Posterior vena cava (tissue), 2 donors: ENCODE results near the gene SESN3. TPM values are rescaled to one million over a fixed set of nuclear protein-coding genes. Genes with fewer than 3 reads are reported as not detected.
"Not testable (repeated sequence)": the region's sequence is repeated elsewhere in the genome, so short reads cannot be mapped to it uniquely, and the experiment has no call there.

Experiments
- DNase-seq: peaks from one replicate; pipeline ENCODE4 v3.0.0-alpha.2; 2020; ENCODE audit warnings: low spot score
- intact Hi-C, 2 donors: fragments of 100-400 bp; cut with DNase I; formaldehyde crosslinking; loops; one replicate each; pipeline versions ENCODE4 v1.14.1 to v1.14.2; 2022 to 2023
- total RNA-seq, 2 donors: library from RNA; stranded (reverse); fragmentation: NEBNext Ultra II Directional; extraction: Animal tissue kit (Norgen Biotek cat#: 25700); gene quantifications; one replicate each; pipeline ENCODE4 v1.2.1, GENCODE V29; 2021
- donor health status: DM: yes; HTN: yes; CAD: no.
- donor health status: DM: yes; HTN: yes; CAD: no.

SESN3 gene
- total RNA-seq, 2 donors from 2014 or later, result 19.0 to 23.6 TPM

DNA sequence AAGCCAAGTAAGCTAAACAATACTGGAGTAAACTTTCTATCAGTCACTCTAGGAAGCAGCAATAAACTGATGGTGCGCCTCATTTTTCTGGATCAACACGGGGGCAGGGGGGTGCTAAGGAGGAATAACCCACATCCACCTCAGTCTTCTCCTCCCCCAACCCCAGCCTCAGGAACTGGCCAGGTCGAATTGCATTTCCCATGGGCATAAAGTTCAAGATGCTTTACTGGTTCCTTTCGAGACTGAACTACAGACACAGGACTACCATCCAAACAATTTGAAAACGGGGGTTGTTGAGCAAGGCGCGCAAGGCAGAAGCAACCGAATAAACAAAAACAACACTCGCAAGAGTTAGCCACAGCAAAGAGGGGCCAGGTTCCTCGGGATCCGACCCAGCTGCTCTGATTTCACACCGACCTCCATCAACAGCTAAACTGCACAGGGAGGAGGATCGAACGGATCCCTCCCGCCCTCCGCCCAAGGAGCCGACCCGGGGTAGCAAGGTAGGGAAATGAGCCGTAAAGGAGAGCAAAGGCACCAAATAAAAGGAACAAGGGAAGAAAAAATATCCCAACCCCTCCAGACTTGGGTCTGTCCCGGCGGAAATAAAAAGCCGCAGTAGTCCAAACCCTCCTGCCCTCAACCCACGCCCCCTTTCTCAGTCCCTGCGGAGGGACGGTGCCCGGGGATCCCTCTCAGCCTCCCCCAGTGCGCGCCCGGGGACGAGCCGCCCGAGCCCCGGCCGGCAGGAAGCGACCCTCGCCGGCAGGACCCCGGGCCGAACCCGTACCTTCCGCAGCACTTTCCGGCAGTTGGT is 801 bp downstream of the SESN3 start:
- intact Hi-C loops, result loop anchor here in 1 of 2 donors (10.0 kb wide), 1 partner anchor 475 kb away; no protein-coding TSS in a partner anchor
- DNase-seq, result peak; percentile 78

GRCh38 chr11:95229199-95229992 is 1.6 kb downstream of the SESN3 start:
- no peak for DNase-seq
- intact Hi-C loops, result no loop called here

GRCh38 chr11:95228081-95228749 is 2.8 kb downstream of the SESN3 start:
- no peak for DNase-seq
- intact Hi-C loops, result no loop called here

DNA sequence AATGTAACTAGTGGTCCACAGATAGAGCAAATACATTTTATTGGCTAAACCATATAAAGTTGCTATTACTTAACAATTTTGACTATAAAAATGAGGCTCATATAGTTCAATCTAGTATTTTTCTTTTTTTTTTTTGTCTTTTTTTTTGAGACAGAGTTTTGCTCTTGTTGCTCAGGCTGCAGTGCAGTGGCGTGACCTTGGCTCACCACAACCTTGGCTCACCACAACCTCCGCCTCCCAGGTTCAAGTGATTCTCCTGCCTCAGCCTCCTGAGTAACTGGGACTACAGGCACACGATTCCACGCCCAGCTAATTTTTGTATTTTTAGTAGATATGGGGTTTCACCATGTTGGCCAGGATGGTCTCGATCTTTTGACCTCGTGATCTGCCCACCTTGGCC is 3.9 kb downstream of the SESN3 start:
- intact Hi-C loops, result not testable (repeated sequence)

GRCh38 chr11:95222817-95223216 is 8.2 kb downstream of the SESN3 start:
- intact Hi-C loops, result no loop called here
- no peak for DNase-seq

More for the DNA sequence above, 3.9 kb downstream of the SESN3 start:
- DNase-seq, result not testable (repeated sequence)

GRCh38 chr11:95219599-95219998 is 11.4 kb downstream of the SESN3 start:
- intact Hi-C loops, result no loop called here
- no peak for DNase-seq

GRCh38 chr11:95218149-95218548 is 12.9 kb downstream of the SESN3 start:
- intact Hi-C loops, result no loop called here
- no peak for DNase-seq

DNA sequence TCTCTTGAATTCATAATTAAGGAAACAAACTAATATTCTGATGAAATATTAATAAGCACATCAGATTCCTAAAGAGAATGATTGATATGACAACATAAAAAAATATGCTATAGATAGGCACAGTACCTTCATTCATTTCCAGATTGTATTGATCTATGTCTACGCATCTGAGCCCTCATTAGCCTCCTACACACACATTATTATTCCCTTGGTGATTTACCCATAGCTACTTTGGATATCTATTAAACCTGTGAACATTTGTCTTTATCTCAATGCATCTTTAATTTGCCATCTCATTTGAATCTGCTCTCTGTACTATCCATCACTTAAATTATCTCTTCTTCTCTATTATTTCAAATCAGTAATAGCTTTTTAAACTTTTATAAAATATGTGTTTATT is 18.4 kb downstream of the SESN3 start:
- DNase-seq, result no peak
- intact Hi-C loops, result no loop called here

DNA sequence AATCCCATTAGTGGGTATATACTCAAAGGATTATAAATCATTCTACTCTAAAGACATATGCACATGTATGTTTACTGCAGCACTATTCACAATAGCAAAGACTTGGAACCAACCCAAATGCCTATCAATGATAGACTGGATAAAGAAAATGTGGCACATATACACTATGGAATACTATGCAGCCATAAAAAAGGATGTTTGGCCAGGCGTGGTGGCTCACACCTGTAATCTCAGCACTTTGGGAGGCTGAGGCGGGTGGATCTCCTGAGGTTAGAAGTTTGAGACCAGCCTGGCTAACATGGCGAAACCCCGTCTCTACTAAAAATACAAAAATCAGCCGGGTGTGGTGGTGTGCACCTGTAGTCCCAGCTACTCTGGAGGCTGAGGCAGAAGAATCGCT is 21.5 kb downstream of the SESN3 start:
- intact Hi-C loops, DNase-seq: not testable (repeated sequence)

DNA sequence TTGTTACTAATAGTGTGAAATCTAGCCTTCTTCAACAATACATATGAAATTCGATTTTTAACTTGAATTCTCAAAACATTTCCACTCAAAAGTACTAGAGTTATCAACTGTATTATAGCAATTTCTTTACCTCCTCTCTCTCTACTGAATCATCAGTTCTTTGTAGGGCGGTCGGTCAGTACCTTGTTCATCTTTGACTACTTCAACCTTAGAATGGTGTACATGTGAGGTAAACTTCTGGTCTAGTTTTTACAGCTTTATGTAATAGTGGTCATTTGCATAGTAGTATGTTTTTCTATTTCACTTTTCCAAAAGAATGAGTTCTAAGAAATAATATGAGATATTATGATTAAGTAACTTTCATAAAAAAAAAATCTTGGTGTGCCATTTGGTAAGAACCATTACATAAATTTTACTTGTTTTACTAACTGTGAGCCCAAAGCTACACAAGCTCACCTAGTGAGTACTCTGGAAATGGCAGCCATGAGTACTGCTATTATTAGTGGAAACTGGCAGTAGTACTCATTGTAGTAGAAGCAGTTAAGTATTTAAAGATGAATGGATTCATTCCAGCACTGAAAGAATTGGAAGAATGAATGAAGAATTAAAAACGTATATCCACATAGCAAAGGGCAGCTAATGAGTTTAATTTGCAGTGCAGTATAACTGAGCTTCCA is 30.1 kb downstream of the SESN3 start:
- no peak for DNase-seq
- intact Hi-C loops, result no loop called here

- DNase-seq, result no peak
- intact Hi-C loops, result no loop called here
These were observed 35.2 kb downstream of the SESN3 start for GRCh38 chr11:95195831-95196230.

- DNase-seq, result no peak
- intact Hi-C loops, result no loop called here
These were observed 37.5 kb downstream of the SESN3 start for GRCh38 chr11:95193541-95193940.

DNA sequence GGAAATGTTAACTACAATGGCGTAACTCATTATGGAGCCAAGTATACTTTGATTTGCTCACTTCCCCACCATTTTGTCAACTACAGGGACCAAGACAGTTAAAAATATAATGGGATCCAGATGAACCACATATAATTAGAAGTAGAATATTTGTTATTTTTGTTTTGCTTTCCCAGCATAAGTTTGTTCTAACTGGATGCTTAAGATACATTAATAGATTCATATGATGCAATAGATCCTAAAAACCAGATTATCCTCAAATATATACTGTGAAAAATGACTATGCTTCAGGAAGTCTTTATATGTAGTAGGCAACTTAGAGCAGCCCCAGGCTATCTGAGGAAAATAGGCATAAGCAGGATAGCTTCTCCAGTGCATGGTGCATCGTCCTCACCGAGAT is 38.3 kb downstream of the SESN3 start:
- intact Hi-C loops, result no loop called here
- no peak for DNase-seq

DNA sequence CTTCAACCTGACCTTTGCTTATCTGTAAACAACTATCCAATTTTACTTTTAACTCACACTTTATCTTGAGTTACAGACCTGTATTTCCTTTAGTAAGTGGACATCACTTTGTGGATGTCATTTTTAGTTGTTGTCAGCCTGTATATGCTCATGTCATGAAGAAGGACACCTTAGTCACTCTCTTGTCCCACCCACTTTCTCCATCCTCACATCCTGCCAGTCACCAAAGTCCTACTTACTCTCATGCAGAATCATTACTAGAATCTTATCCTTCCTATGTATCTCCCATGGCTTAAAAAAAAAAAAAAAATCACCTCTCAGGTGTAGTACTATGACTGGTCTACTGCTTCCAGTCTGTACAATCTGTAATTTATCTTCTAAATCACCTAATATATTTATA is 43.3 kb downstream of the SESN3 start:
- no peak for DNase-seq
- intact Hi-C loops, result no loop called here

- no peak for DNase-seq
- intact Hi-C loops, result no loop called here
These were observed 48.6 kb downstream of the SESN3 start for GRCh38 chr11:95182397-95182796.

- intact Hi-C loops, result no loop called here
- DNase-seq, result no peak
These were observed 55.1 kb downstream of the SESN3 start for GRCh38 chr11:95175818-95176380.

DNA sequence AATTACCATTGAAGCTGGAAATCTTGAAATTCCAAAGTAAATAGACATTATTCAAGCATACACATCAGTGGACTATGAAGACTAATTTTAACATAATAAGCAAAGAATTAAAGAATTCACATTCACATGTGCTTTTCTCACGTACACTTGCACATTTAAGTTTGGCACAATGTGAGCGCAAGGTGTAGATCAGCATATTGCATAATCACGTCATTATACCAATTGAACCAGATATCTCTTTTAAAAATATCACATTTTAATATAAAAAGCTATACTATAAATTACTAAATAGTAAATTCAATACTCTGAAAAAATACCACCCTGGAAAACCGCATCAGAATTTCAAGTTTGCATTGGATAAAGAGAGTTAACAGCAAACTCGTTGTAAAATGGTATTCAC is 60.7 kb downstream of the SESN3 start:
- intact Hi-C loops, result no loop called here
- no peak for DNase-seq

DNA sequence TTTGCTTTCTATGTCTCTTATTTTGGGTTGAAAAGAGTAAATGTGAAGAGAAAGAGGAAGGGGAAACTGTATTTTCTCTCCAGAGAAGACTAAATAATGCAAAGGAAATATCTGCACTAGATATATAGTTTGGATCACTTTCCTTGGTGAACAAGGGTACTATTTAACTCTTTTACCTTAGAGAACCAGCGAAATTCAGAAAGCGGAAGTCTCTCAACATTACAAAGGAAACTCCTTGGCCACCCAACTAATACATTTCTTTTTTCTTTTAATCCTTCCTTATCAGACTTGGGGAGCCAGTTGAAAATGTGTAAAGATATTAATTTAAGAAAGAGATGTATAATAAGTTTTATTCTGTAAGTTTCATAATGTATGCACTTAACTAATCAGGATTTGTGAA is 64.2 kb downstream of the SESN3 start:
- intact Hi-C loops, result no loop called here
- no peak for DNase-seq

- DNase-seq, result no peak
- intact Hi-C loops, result no loop called here
These were observed 65.4 kb downstream of the SESN3 start for GRCh38 chr11:95165638-95166037.
